SK-N-SH treated with all-trans-retinoic acid at 6 μM for 48 hours (cell line): ENCODE results near the gene IGSF5.

Experiments used
- ARNTL ChIP-seq: fragments of 450-650 bp; formaldehyde crosslinking; IDR thresholded peaks from 2 replicates; pipeline ENCODE4 v1.5.0; 2020; ENCODE audit warnings: low read depth, mild to moderate bottlenecking, moderate library complexity, borderline replicate concordance
- CSDC2 ChIP-seq: fragments of 250-450 bp; sonication (Bioruptor Pico); IDR thresholded peaks from 2 replicates; pipeline ENCODE4 v1.5.0; 2020; ENCODE audit warnings: mild to moderate bottlenecking, moderate library complexity
- OSR1 ChIP-seq: fragments of 250-450 bp; sonication (Bioruptor Pico); IDR thresholded peaks from 2 replicates; pipeline ENCODE4 v1.8.0; 2022; ENCODE audit warnings: moderate library complexity, mild to moderate bottlenecking, inconsistent platforms
- PATZ1 ChIP-seq: fragments of 250-450 bp; sonication (Bioruptor Pico); IDR thresholded peaks from 2 replicates; pipeline ENCODE4 v1.8.0; 2020; ENCODE audit warnings: mild to moderate bottlenecking, moderate library complexity, borderline replicate concordance
- RARB ChIP-seq: fragments of 250-450 bp; sonication (Bioruptor Pico); IDR thresholded peaks from 2 replicates; pipeline ENCODE4 v1.8.0; 2021; ENCODE audit warnings: mild to moderate bottlenecking, moderate library complexity
- SNAI2 ChIP-seq: fragments of 250-450 bp; sonication (Bioruptor Pico); IDR thresholded peaks from 2 replicates; pipeline ENCODE4 v1.5.0; 2020; ENCODE audit warnings: mild to moderate bottlenecking, moderate library complexity
- ZNF565 ChIP-seq: fragments of 450-650 bp; formaldehyde crosslinking; conservative IDR thresholded peaks from 2 replicates; pipeline ENCODE4 v1.5.0; 2020; ENCODE audit warnings: low read depth, mild to moderate bottlenecking, moderate library complexity
- TF ChIP-seq, protein P1 (sequence below): fragments of 250-450 bp; sonication (Bioruptor Pico); IDR thresholded peaks from 2 replicates; pipeline ENCODE4 v1.5.1; 2020; ENCODE audit warnings: low read depth, mild to moderate bottlenecking, moderate library complexity

- TF ChIP-seq, protein P1, sequence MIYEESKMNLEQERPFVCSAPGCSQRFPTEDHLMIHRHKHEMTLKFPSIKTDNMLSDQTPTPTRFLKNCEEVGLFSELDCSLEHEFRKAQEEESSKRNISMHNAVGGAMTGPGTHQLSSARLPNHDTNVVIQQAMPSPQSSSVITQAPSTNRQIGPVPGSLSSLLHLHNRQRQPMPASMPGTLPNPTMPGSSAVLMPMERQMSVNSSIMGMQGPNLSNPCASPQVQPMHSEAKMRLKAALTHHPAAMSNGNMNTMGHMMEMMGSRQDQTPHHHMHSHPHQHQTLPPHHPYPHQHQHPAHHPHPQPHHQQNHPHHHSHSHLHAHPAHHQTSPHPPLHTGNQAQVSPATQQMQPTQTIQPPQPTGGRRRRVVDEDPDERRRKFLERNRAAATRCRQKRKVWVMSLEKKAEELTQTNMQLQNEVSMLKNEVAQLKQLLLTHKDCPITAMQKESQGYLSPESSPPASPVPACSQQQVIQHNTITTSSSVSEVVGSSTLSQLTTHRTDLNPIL (CRISPR knock-in tag) = no peak
- TF ChIP-seq OSR1 (no peak), RARB (CRISPR knock-in tag) (no peak), SNAI2 (CRISPR knock-in tag) (no peak), ZNF565 (CRISPR knock-in tag) (no peak), ARNTL (no peak), PATZ1 (CRISPR knock-in tag) (no peak), CSDC2 (CRISPR knock-in tag) (no peak)
Observed at GRCh38 chr21:39703578-39703977, 41.4 kb upstream of the IGSF5 start.
